Endothelial cell of umbilical vein (primary cell): ENCODE data around the gene CHRM2. TPM values are rescaled to one million over a fixed set of nuclear protein-coding genes. Genes with fewer than 3 reads are reported as not detected.

Experiments
- BruUV-seq: library from RNA; stranded (reverse); fragments of 400-500 nt; replicated peaks from 2 replicates; lab custom pipeline; 2021; lab: Mats Ljungman, UMichigan
- CTCF ChIA-PET: fragments of 300-600, 350-600 bp; sonication (Branson Sonifier 250); formaldehyde crosslinking; loops from one replicate; lab custom pipeline; 2021; ENCODE audit warnings: antibody characterized with exemption, inconsistent platforms; lab: Charles Lee
- POLR2A ChIA-PET: fragments of 300-600, 350-600 bp; sonication (Branson Sonifier 250); formaldehyde crosslinking; loops from one replicate; lab custom pipeline; 2021; ENCODE audit warnings: antibody characterized with exemption, inconsistent platforms; lab: Charles Lee
- DNase-seq: peaks from one replicate; pipeline ENCODE4 v3.0.0-alpha.2; 2011; ENCODE audit warnings: low read depth, low spot score
- FAIRE-seq: peaks from 2 replicates; lab custom pipeline; 2011; peaks lifted over from hg19 to GRCh38; lab: Jason Lieb, UNC
- H2AFZ ChIP-seq: 2 replicates; pipeline ENCODE4 v1.6.0; 2012; ENCODE audit warnings: low read depth, low read length, control low read depth, inconsistent platforms
- H3K27ac ChIP-seq: 2 replicates; pipeline ENCODE4 v1.5.1; 2011; ENCODE audit warnings: low read depth, mild to moderate bottlenecking, control low read depth, low read length, moderate library complexity; ENCODE audit not compliant: insufficient read depth
- H3K27me3 ChIP-seq, 2 experiments: 2 replicates each; pipeline versions ENCODE4 v1.6.0 to v1.6.1; 2011; ENCODE audit warnings: low read length in 2 of 2, mixed read lengths in 1 of 2; ENCODE audit not compliant: control insufficient read depth in 2 of 2, insufficient read depth in 2 of 2
- H3K36me3 ChIP-seq, 2 experiments: 2 replicates in 1 of 2; 3 replicates in 1 of 2; pipeline ENCODE4 v1.5.1; 2011; ENCODE audit warnings: low read length in 2 of 2, mild to moderate bottlenecking in 1 of 2, moderate library complexity in 1 of 2; ENCODE audit not compliant: control insufficient read depth in 2 of 2, insufficient read depth in 2 of 2; ENCODE audit errors: extremely low read depth in 1 of 2
- H3K4me1 ChIP-seq: 3 replicates; pipeline ENCODE4 v1.5.1; 2011; ENCODE audit warnings: mild to moderate bottlenecking, low read length; ENCODE audit not compliant: control insufficient read depth, insufficient read depth; ENCODE audit errors: extremely low read depth
- H3K4me2 ChIP-seq: 2 replicates; pipeline ENCODE4 v1.6.1; 2011; ENCODE audit warnings: low read length, control low read depth, mixed read lengths; ENCODE audit not compliant: insufficient read depth
- H3K4me3 ChIP-seq, 3 experiments: fragments of 200-600 bp in 1 of 3; sonication (generic), shearing (Covaris generic) in 1 of 3; replicated peaks in 1 of 3; 2 replicates each; pipeline ENCODE4 v1.5.1; 2011 to 2016; ENCODE audit warnings: control low read depth in 3 of 3, low read length in 3 of 3, mild to moderate bottlenecking in 2 of 3, inconsistent platforms in 1 of 3, low read depth in 1 of 3, moderate library complexity in 1 of 3; ENCODE audit not compliant: insufficient read depth in 1 of 3
- H3K79me2 ChIP-seq: 2 replicates; pipeline ENCODE4 v1.6.0; 2012; ENCODE audit warnings: low read length, inconsistent platforms; ENCODE audit not compliant: control insufficient read depth, insufficient read depth
- H3K9ac ChIP-seq: replicated peaks from 2 replicates; pipeline ENCODE3; 2011; ENCODE audit warnings: low read length, control low read depth; ENCODE audit not compliant: insufficient read depth; ENCODE audit errors: extremely low read depth
- H3K9me1 ChIP-seq: replicated peaks from 3 replicates; pipeline ENCODE4 v1.6.0; 2011; ENCODE audit warnings: mild to moderate bottlenecking, low read length; ENCODE audit not compliant: control insufficient read depth, insufficient read depth; ENCODE audit errors: extremely low read depth
- H3K9me3 ChIP-seq: replicated peaks from 2 replicates; pipeline ENCODE4 v1.5.1; 2012; ENCODE audit warnings: low read length, inconsistent platforms; ENCODE audit not compliant: control insufficient read depth, insufficient read depth
- H4K20me1 ChIP-seq: replicated peaks from 2 replicates; pipeline ENCODE3; 2011; ENCODE audit warnings: mild to moderate bottlenecking, low read length; ENCODE audit not compliant: control insufficient read depth, insufficient read depth; ENCODE audit errors: extremely low read depth
- EZH2 ChIP-seq: IDR thresholded peaks from 2 replicates; pipeline ENCODE4 v1.6.1; 2012; ENCODE audit warnings: borderline replicate concordance, low read depth, mild to moderate bottlenecking, moderate library complexity, low read length, inconsistent platforms; ENCODE audit not compliant: severe bottlenecking
- FOS ChIP-seq: IDR thresholded peaks from 2 replicates; pipeline ENCODE4 v1.6.1; 2011; ENCODE audit warnings: mild to moderate bottlenecking, low read length, moderate library complexity, borderline replicate concordance; ENCODE audit not compliant: insufficient read depth
- GATA2 ChIP-seq: IDR thresholded peaks from 2 replicates; pipeline ENCODE4 v1.7.0; 2011; ENCODE audit warnings: low read depth, mild to moderate bottlenecking, moderate library complexity, mixed read lengths, low read length; ENCODE audit not compliant: insufficient read length, insufficient read depth
- JUN ChIP-seq: IDR thresholded peaks from 2 replicates; pipeline ENCODE4 v1.6.1; 2011; ENCODE audit warnings: borderline replicate concordance, low read depth; ENCODE audit not compliant: insufficient read length, insufficient read depth
- MYC ChIP-seq: IDR thresholded peaks from one replicate; pipeline ENCODE4 v1.6.1; 2011; ENCODE audit warnings: mild to moderate bottlenecking, low read depth, low read length
- POLR2A ChIP-seq: IDR thresholded peaks from 2 replicates; pipeline ENCODE4 v1.6.1; 2012; ENCODE audit warnings: low read depth, mild to moderate bottlenecking, control low read depth, low read length
- POLR2AphosphoS5 ChIP-seq: IDR thresholded peaks from 2 replicates; pipeline ENCODE4 v1.6.1; 2012; ENCODE audit warnings: low read depth, mild to moderate bottlenecking, control low read depth, low read length, moderate library complexity; ENCODE audit not compliant: insufficient read depth
- dilution Hi-C: fragments of 300-500 bp; cut with MboI; formaldehyde crosslinking; loops from one replicate; pipeline ENCODE4 v1.15.0; 2019; ENCODE audit warnings: low sequenced_read_pairs; ENCODE audit not compliant: extremely low pct_ligation_motif_present
- intact Hi-C: fragments of 100-400 bp; cut with micrococcal nuclease; formaldehyde crosslinking; loops from one replicate; pipeline ENCODE4 v1.10.0; 2022
- polyA plus RNA-seq, 4 experiments: library from polyadenylated mRNA; depleted of rRNA in 3 of 4; stranded (reverse) in 3 of 4; unstranded in 1 of 4; fragments of >200 nt; gene quantifications; 2 replicates each; pipeline versions ENCODE4 v1.2.1 to v1.2.3, GENCODE V29; 2011 to 2012; ENCODE audit warnings: missing spikeins in 1 of 4
- total RNA-seq: library from RNA; stranded (reverse); gene quantifications from 2 replicates; pipeline ENCODE4 v1.2.3, GENCODE V29; 2021
- TF ChIP-seq, protein P1 (sequence below), 2 donors: IDR thresholded peaks; 1 replicate in 1 of 2; 2 replicates in 1 of 2; pipeline ENCODE4 v1.5.1; 2011; ENCODE audit warnings: low read length in 2 of 2, mild to moderate bottlenecking in 2 of 2, moderate library complexity in 2 of 2, control low read depth in 1 of 2, inconsistent platforms in 1 of 2, low read depth in 1 of 2; ENCODE audit not compliant: insufficient read depth in 1 of 2; ENCODE audit errors: extremely low read depth in 1 of 2
- TF ChIP-seq, protein P2 (sequence below): IDR thresholded peaks from 2 replicates; pipeline ENCODE4 v1.6.1; 2011; ENCODE audit not compliant: insufficient read depth, insufficient read length

Gene CHRM2
- total and polyA plus RNA-seq, 2 donors (not counting 3 experiments of a cell fraction or from before 2014, with no cell fraction given) = not detected

DNA sequence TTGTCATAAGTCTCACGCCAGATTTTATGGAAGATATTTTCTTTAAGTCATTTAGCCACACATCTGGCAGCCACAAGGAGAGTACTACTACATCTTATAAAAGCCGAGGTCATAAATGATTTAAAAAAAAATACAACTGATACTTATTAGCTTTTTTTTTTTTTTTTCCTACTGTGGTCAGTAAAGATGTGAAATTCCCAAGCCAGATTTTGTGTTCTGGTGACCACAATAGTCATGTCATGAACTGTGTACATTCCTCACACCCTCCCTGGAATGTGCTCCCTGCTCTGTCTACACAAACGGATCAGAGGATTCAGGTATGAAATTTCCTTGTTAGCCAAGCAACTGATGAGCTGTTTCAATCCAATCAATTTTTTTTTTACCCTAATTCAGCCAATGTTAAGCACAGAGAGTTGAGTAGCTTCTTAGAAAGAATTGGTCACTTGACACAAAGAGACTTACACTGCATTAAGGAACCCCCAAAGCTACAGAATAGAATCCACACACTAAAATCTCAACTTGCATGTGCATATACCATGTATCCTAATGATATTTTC, 54.7 kb downstream of the CHRM2 start:
- no peak for DNase-seq
- intact Hi-C loops (no loop called here), dilution Hi-C loops (no loop called here)
- Histone ChIP-seq H4K20me1 (no peaks in the 10 kb centered on the region), H3K9me1 (no peaks in the 10 kb centered on the region), H3K36me3 (no peaks in the 10 kb centered on the region), H3K27ac (no peak overlapping the region), H3K4me3 (no peak overlapping the region), H3K27me3 (no peaks in the 10 kb centered on the region), H3K79me2 (no peaks in the 10 kb centered on the region), H3K9me3 (no peaks in the 10 kb centered on the region), H3K4me1 (peaks cover 25% of the 10 kb centered on the region), H3K9ac (no peak overlapping the region), H3K4me2 (no peak overlapping the region), H2AFZ (no peak overlapping the region)
- BruUV-seq = no TSS peak
- no peak for TF ChIP-seq JUN
- no peak for TF ChIP-seq MYC
- no peak for TF ChIP-seq GATA2
- TF ChIP-seq POLR2A = no peak
- no peak for TF ChIP-seq POLR2AphosphoS5
- TF ChIP-seq, protein P1, sequence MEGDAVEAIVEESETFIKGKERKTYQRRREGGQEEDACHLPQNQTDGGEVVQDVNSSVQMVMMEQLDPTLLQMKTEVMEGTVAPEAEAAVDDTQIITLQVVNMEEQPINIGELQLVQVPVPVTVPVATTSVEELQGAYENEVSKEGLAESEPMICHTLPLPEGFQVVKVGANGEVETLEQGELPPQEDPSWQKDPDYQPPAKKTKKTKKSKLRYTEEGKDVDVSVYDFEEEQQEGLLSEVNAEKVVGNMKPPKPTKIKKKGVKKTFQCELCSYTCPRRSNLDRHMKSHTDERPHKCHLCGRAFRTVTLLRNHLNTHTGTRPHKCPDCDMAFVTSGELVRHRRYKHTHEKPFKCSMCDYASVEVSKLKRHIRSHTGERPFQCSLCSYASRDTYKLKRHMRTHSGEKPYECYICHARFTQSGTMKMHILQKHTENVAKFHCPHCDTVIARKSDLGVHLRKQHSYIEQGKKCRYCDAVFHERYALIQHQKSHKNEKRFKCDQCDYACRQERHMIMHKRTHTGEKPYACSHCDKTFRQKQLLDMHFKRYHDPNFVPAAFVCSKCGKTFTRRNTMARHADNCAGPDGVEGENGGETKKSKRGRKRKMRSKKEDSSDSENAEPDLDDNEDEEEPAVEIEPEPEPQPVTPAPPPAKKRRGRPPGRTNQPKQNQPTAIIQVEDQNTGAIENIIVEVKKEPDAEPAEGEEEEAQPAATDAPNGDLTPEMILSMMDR (IDR thresholded peaks at IDR 0.05; ENCODE audit: extremely low read depth in 1 of 2, insufficient read depth in 1 of 2, low read depth in 1 of 2, low read length in 2 of 2) = no peak
- no peak for TF ChIP-seq FOS
- TF ChIP-seq, protein P2, sequence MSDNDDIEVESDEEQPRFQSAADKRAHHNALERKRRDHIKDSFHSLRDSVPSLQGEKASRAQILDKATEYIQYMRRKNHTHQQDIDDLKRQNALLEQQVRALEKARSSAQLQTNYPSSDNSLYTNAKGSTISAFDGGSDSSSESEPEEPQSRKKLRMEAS = no peak
- TF ChIP-seq EZH2 = no peak
- POLR2A ChIA-PET = no interaction called here
- FAIRE-seq = no peak
- CTCF ChIA-PET = no interaction called here
